ENCODE measurements around the gene CPA3.

Gene CPA3

DNA sequence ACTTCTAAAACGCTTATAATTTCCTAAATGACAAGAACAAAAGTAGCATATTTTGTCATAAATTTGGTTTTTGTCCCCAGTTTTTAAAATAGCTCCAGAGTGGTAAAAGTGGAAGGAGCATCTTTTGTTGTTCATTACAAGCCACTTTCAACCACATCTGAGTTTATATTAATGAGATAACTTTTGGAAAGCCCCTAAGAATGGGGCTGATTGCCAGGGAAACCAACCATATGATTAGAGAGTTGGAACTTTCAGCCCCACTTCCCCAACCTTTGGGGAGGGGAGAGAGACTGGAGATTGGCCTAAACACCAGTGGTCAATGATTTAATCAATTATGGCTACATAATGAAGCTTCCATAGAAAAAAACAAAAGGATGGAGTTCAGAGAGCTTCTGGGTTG is 57.4 kb downstream of the CPA3 start:
- Mint-ChIP-seq H3K27ac (no peak overlapping the region), H3K4me1 (ENCODE audit: low read depth) (no peaks in the 10 kb centered on the region), H3K36me3 (ENCODE audit: low read depth) (no peaks in the 10 kb centered on the region), H3K9me3 (peaks cover 3% of the 10 kb centered on the region), H3K4me3 (no peak overlapping the region), H3K27me3 (peaks cover 16% of the 10 kb centered on the region)

DNA sequence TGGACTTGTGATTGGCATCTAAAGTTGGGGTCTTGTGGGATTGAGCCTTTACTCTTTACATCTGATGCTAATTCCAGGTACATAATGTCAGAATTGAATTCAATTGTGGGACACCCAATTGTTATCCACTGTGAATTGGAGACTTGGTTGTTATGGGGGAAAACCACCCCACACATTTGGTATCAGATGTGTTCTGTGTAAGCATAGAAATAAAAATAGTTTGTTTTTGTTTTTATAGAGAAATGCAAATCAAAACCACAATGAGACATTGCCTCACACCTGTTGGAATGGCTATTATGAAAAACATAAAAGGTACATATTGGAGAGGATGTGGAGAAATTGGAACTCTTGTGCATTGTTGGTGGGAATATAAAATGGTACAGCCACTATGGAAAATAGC is 58.5 kb downstream of the CPA3 start:
- Mint-ChIP-seq H3K27me3 (peaks cover 18% of the 10 kb centered on the region), H3K36me3 (ENCODE audit: low read depth) (no peaks in the 10 kb centered on the region), H3K27ac (no peak overlapping the region), H3K4me3 (no peak overlapping the region), H3K9me3 (peaks cover 3% of the 10 kb centered on the region), H3K4me1 (ENCODE audit: low read depth) (no peaks in the 10 kb centered on the region)

DNA sequence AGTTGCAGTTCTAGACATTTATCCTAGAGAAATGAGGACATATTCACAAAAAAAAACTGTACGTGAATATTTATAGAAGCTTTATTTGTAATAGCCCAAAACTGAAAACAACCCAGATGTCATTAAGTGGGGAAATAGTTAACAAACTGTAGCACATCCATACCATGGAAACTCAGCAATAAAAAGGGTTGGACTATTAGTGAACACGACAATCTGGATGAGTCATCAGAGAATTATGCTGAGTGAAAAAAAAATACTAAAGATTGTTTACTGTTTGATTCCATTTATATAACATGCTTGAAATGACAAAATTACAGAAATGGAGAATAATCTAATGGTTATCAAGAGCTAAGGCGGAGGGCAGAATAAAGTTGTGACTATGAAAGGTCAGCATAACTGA is 59.5 kb downstream of the CPA3 start:
- Mint-ChIP-seq H3K27me3 (peaks cover 16% of the 10 kb centered on the region), H3K36me3 (ENCODE audit: low read depth) (no peaks in the 10 kb centered on the region), H3K4me3 (no peak overlapping the region), H3K4me1 (ENCODE audit: low read depth) (no peaks in the 10 kb centered on the region), H3K9me3 (peaks cover 3% of the 10 kb centered on the region), H3K27ac (no peak overlapping the region)

DNA sequence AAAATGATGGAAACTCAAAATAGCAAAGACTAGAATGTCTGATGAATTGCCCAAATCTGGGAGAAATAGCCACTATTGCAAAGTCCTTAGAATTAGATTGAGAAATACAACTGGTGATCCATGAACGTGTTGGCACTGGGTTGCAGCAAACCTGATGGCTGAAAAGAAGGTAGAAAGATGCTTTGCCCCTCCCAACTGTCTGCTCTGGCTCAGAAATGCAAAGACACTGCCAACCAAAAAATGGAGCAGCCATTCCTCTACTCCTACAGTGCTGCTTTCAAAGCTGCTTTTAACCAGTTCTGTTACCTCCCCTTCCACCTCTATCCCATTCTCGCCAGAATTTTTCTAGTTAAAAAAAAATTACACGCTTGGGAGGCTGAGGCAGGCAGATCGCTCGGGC is 60.7 kb downstream of the CPA3 start:
- Mint-ChIP-seq H3K36me3 (ENCODE audit: low read depth) (no peaks in the 10 kb centered on the region), H3K27me3 (peaks cover 16% of the 10 kb centered on the region), H3K9me3 (peaks cover 3% of the 10 kb centered on the region), H3K4me1 (ENCODE audit: low read depth) (no peaks in the 10 kb centered on the region), H3K27ac (no peak overlapping the region), H3K4me3 (no peak overlapping the region)

DNA sequence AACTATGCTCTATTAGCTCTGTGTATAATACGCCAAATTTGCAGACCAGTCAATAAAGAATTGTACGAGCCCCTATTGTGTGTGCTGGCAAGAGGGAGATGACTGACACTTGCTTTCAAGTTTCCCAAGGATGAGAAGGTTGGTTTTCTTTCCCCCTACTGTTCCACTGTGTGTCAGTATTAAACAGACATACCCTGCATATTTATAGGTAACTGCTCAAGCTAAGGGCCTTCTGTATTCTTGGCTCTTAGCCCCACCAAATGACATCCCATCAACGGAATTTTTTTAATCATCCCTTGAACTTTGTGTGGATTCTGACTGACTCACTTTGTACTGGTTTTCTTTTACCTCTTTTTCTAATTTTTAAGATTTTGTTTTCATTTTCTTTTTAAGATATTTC is 65.7 kb downstream of the CPA3 start:
- no peak overlapping the region for H3K4me3 Mint-ChIP-seq
- H3K36me3 Mint-ChIP-seq (ENCODE audit: low read depth): no peaks in the 10 kb centered on the region
- H3K9me3 Mint-ChIP-seq: no peaks in the 10 kb centered on the region
- H3K4me1 Mint-ChIP-seq (ENCODE audit: low read depth): no peaks in the 10 kb centered on the region
- no peak overlapping the region for H3K27ac Mint-ChIP-seq
- peaks cover 11% of the 10 kb centered on the region for H3K27me3 Mint-ChIP-seq

DNA sequence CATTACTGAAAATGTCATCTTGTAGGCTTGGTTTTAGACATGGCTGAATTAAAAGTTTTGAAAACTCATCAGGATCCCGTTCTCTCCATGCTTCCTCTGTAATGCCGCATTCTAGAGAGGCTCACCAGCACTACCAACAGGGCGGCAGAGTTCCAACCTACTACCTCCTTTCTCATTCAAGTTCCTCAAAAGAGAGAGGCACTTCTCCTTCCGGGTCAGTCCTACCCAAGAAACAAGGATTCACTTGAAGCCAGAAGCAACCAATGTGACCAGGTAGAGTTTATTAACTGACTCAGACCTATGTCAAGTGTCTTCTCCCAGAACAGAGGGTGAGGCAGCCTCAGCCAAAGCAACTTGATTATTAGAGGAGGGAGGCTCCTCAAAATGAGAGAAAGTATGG is 66.5 kb downstream of the CPA3 start:
- H3K27ac Mint-ChIP-seq: no peak overlapping the region
- no peaks in the 10 kb centered on the region for H3K9me3 Mint-ChIP-seq
- H3K4me1 Mint-ChIP-seq (ENCODE audit: low read depth): no peaks in the 10 kb centered on the region
- no peak overlapping the region for H3K4me3 Mint-ChIP-seq
- H3K27me3 Mint-ChIP-seq: peaks cover 12% of the 10 kb centered on the region
- H3K36me3 Mint-ChIP-seq (ENCODE audit: low read depth): no peaks in the 10 kb centered on the region

DNA sequence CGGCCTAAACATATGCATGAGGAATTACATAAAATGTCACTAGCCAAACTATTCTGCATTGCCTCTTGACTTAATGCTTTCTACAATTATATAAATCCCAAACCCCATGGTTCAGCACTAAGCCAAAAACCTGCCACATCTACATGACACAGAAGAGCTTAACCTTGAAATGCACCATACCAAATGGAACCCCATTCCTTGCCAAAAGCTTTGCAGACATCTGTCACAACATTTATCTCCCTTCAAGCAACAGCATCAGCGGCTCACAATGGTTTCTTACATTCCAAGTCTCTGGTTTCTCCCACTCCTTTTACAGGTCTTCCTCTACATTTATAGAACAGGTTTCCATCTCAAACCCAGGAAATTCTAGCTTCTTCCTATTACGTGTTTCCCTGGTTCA is 67.9 kb downstream of the CPA3 start:
- H3K4me1 Mint-ChIP-seq (ENCODE audit: low read depth): no peaks in the 10 kb centered on the region
- peaks cover 12% of the 10 kb centered on the region for H3K27me3 Mint-ChIP-seq
- no peak overlapping the region for H3K27ac Mint-ChIP-seq
- no peaks in the 10 kb centered on the region for H3K9me3 Mint-ChIP-seq
- no peaks in the 10 kb centered on the region for H3K36me3 Mint-ChIP-seq (ENCODE audit: low read depth)
- H3K4me3 Mint-ChIP-seq: no peak overlapping the region

DNA sequence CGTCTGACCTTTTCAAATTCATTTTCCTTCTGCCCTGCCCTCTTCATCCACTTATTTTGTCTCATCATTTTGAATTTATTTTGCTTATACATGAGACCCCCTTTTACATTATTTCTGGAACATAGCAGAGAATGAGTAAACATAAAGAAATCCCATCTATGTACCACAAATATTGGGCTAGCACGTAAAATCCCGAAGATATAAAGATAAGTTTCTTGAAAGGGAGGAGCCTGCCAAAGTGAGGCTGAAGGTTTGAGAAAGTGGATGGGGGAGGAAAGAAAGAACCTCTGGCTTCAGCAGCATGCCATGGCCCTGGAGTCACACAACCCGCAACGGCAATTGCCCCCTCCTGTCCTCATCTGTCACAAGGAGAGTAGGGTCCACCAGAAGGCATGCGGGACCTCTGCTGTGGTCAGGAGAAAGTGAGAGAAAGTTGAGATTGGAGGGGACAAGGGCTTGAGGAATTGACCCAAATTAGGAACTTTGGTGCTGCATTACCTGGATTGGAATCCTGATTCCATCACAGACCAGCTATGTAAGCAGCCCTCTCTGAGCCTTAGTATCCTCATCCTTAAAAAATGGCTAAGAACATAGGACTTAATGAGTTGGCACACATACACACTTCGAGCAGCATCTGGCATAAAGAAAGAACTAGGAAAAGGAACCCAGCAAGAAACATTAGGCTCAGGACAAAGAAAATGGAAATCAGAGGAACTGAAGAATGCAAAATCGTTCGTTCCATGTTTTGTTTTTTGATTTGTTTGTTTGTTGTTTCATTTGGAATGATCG is 72.6 kb downstream of the CPA3 start:
- no peaks in the 10 kb centered on the region for H3K4me1 Mint-ChIP-seq (ENCODE audit: low read depth)
- H3K4me3 Mint-ChIP-seq: no peak overlapping the region
- H3K9me3 Mint-ChIP-seq: no peaks in the 10 kb centered on the region
- no peaks in the 10 kb centered on the region for H3K36me3 Mint-ChIP-seq (ENCODE audit: low read depth)
- H3K27me3 Mint-ChIP-seq: peaks cover 12% of the 10 kb centered on the region
- H3K27ac Mint-ChIP-seq: no peak overlapping the region

DNA sequence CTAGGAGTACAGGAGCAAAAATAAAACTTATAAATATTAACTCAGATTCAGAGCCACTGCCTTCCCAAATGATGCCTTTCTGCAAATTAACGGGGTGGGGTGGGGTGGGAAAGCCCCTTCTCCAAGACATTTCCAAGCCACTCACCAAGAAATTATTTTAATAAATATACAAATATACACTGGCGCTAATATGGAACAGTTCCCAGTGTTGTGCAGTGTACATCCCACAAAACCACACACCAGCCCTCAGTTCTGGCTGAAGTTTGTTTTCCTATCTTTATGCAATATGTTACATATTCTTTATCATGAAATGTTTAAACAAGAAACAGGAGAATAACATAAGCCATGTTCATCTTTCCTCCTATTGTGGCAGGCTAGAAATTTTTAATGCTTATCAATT is 73.2 kb downstream of the CPA3 start:
- Mint-ChIP-seq H3K9me3 (no peaks in the 10 kb centered on the region), H3K4me1 (ENCODE audit: low read depth) (no peaks in the 10 kb centered on the region), H3K27ac (no peak overlapping the region), H3K36me3 (ENCODE audit: low read depth) (no peaks in the 10 kb centered on the region), H3K4me3 (no peak overlapping the region), H3K27me3 (peaks cover 12% of the 10 kb centered on the region)

DNA sequence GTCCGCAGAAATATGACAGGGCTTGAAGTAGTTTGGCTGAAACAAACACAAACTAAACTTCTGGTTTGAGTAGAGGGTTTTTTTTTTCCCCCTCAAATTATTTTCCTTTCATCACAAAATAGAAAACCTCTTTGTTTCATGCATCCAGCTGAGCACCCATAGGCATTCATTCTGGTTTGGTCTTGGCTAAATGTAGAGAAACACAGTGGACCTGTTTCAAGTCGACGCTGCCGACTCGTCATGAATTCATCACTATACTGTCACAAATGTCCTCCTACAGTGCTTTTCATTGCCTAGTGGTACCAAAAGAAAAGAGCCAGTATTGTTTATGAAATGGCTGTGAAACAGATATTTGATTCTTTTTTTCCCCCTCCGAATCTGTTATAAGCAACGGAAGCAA is 73.8 kb downstream of the CPA3 start:
- Mint-ChIP-seq H3K4me3 (no peak overlapping the region), H3K9me3 (no peaks in the 10 kb centered on the region), H3K27ac (no peak overlapping the region), H3K27me3 (peaks cover 12% of the 10 kb centered on the region), H3K4me1 (ENCODE audit: low read depth) (peaks cover 3% of the 10 kb centered on the region), H3K36me3 (ENCODE audit: low read depth) (no peaks in the 10 kb centered on the region)

DNA sequence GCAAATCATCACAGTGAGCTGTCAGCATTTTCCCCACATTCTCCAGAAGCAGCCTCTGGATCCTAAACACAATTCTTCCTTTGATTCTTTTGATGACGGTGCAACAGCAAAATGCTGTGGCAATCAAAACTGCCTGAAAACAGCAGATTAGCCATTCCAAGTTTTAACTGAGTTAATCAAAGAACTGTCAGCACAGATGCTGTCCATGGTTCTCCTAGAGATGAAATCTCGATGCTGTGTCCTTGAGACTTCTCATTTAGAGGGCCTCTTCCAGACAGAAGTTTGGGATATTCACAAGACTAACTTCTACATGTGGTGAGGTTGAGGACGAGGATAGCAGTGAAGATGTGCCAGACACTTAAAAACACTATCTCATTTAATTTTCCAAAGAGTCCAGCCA is 75.9 kb downstream of the CPA3 start:
- Mint-ChIP-seq H3K27ac (no peak overlapping the region), H3K36me3 (ENCODE audit: low read depth) (no peaks in the 10 kb centered on the region), H3K4me1 (ENCODE audit: low read depth) (peaks cover 3% of the 10 kb centered on the region), H3K4me3 (no peak overlapping the region), H3K27me3 (peaks cover 7% of the 10 kb centered on the region), H3K9me3 (no peaks in the 10 kb centered on the region)

DNA sequence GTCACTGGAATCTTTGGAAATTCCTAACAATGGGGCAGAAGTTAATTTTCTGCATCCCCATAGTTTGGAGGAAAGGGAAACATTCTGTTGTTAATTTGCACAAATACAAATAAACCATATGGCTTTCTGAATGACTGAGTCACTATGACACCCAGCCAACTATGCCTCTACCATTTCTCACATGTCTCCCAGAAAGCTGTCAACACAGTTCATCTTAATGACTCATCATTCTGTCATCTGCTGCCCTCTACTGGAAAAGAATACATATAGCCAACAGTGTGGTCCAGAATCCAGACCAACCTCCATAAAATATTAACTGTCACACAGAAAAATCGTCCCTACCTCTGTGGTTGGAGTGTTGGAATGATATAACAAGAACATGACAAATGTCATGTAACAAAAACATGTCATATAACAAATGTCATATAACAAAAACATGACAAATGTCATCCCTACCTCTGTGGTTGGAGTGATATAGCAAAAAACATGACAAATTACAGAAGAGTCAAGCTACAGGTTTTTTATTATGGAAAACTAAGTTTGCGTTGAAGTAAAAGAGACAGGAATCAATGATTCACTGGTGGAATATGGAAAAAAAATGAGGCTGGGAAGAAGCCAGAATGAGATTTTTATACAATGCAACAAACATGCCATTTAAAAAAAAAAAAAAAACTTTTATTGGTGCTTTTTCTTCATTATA is 78.6 kb downstream of the CPA3 start:
- H3K4me1 Mint-ChIP-seq (ENCODE audit: low read depth): peaks cover 3% of the 10 kb centered on the region
- H3K27me3 Mint-ChIP-seq: no peaks in the 10 kb centered on the region
- no peak overlapping the region for H3K4me3 Mint-ChIP-seq
- no peak overlapping the region for H3K27ac Mint-ChIP-seq
- no peaks in the 10 kb centered on the region for H3K36me3 Mint-ChIP-seq (ENCODE audit: low read depth)
- no peaks in the 10 kb centered on the region for H3K9me3 Mint-ChIP-seq

DNA sequence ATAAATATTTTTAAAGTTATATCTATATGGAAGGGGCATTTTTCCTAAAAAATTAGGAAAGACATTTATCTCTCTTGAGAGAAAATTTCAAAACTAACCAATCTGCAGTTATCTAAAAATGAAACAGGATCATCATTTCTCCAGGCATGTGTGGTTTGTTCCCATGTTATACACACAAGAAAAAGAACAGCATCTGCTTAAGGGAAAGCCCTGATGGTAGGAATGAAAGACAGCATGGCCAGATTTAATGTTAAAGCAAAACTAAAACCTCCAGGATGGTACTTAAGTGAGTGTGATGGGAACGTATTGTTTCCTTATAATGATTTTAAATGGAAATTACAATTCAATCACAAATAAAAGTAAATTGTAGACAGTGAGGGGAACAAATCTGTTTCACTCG is 80.0 kb downstream of the CPA3 start:
- no peaks in the 10 kb centered on the region for H3K9me3 Mint-ChIP-seq
- no peaks in the 10 kb centered on the region for H3K36me3 Mint-ChIP-seq (ENCODE audit: low read depth)
- H3K27ac Mint-ChIP-seq: no peak overlapping the region
- H3K4me3 Mint-ChIP-seq: no peak overlapping the region
- H3K27me3 Mint-ChIP-seq: no peaks in the 10 kb centered on the region
- H3K4me1 Mint-ChIP-seq (ENCODE audit: low read depth): peaks cover 3% of the 10 kb centered on the region

Data from stimulated activated naive CD8-positive, alpha-beta T cell treated with anti-CD3 and anti-CD28 coated beads, Interleukin-15, Interleukin-2, amounts not matched to agents 100 ng/mL and 50 ng/mL, for 24 hours (primary cell).